Esophagus squamous epithelium (tissue), 5 donors: ENCODE measurements around the gene TAF10. TPM values are rescaled to one million over a fixed set of nuclear protein-coding genes. Genes with fewer than 3 reads are reported as not detected.

ENCODE experiments used
- DNase-seq: peaks from one replicate; lab custom pipeline; 2025; lab: John Stamatoyannopoulos, UW
- H3K27ac ChIP-seq, 4 donors: fragments of 200-600 bp; sonication (generic); one replicate each; pipeline ENCODE4 v1.5.1; 2016 to 2019; ENCODE audit warnings: mild to moderate bottlenecking in 1 of 4
- H3K27me3 ChIP-seq, 4 donors: fragments of 200-600 bp; sonication (generic); 1 replicate in 3 of 4; 2 replicates in 1 of 4; pipeline versions ENCODE4 v1.5.1 to v1.6.0; 2017 to 2021; ENCODE audit warnings: antibody characterized with exemption in 1 of 4
- H3K36me3 ChIP-seq, 3 donors: fragments of 200-600 bp; sonication (generic); one replicate each; pipeline ENCODE4 v1.5.1; 2016 to 2019
- H3K4me1 ChIP-seq, 3 donors: fragments of 200-600 bp; sonication (generic); one replicate each; pipeline ENCODE4 v1.5.1; 2017 to 2019
- H3K4me3 ChIP-seq, 4 donors: fragments of 200-600 bp; sonication (generic); 1 replicate in 3 of 4; 2 replicates in 1 of 4; pipeline ENCODE4 v1.5.1; 2016 to 2019; ENCODE audit warnings: mild to moderate bottlenecking in 2 of 4, moderate library complexity in 1 of 4
- H3K9me3 ChIP-seq, 3 donors: fragments of 200-600 bp; sonication (generic); one replicate each; pipeline ENCODE4 v1.5.1; 2016 to 2019
- POLR2A ChIP-seq, 4 donors: fragments of 450-650 bp; IDR thresholded peaks; one replicate each; pipeline ENCODE4 v1.6.1; 2017; ENCODE audit warnings: antibody characterized with exemption in 4 of 4, mild to moderate bottlenecking in 4 of 4, moderate library complexity in 3 of 4
- WGBS, 2 donors: methylation state at CpG; one replicate each; pipeline ENCODE4 v1.1.5; 2018; 5-methylcytosine and 5-hydroxymethylcytosine counted together
- intact Hi-C: fragments of 100-400 bp; cut with DNase I; formaldehyde crosslinking; loops from one replicate; pipeline ENCODE4 v1.15.0; 2022
- total RNA-seq, 4 donors: library from RNA; depleted of rRNA; stranded (reverse); fragments of >200 nt; gene quantifications; one replicate each; pipeline ENCODE4 v1.1.0, GENCODE V29; 2016
- TF ChIP-seq, protein P1 (sequence below), 6 experiments: fragments of 450-650 bp in 4 of 6; fragments of 200-600 bp in 2 of 6; sonication (generic) in 2 of 6; IDR thresholded peaks; one replicate each; pipeline ENCODE4 v1.5.1; 2016 to 2019; ENCODE audit warnings: antibody characterized with exemption in 6 of 6, mild to moderate bottlenecking in 4 of 6, moderate library complexity in 4 of 6
- donor health status: DM: yes; HTN: yes; CAD: no.

Gene TAF10
- total RNA-seq, 4 donors from 2014 or later: 31.9 to 69.2 (median 48.6) TPM

DNA sequence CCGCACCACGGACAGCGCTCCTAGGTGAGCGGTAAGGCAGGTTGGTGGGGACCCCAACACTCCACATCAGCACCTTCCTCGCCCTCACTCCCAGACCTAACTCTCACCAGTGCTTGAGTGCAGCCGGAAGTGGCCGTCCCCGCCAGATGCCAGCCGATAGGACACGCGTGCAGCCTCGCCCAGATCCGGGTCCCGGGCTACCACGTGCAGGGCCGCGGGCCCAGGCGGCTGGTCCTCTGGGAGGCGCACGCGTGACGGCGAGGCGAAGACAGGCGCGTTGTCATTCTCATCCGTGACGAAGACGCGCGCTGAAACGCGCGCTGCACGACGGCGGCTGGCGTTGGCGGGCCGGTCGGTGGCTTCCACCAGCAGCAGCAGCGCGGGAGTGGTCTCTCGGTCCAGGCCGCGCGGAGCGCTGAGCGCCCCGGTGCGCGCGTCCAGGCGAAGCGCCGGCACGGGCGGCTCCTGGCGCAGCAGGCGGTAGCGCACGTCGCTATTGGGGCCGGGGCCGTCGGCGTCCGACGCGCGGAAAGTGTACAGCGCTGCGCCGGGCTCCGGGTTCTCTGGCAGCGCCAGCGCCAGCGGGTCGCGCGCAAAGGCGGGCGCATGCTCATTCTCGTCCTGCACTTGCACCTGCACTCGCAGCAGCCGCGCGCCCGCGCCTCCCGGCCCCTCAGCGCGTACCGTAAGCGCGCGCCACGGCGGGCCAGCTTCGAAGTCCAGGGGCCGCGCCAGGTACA is 18.0 kb upstream of the TAF10 start:
- Histone ChIP-seq H3K27me3 (peaks cover 0 to 34% (median 0%) of the 10 kb centered on the region in 4 donors), H3K27ac (no peak overlapping the region), H3K36me3 (peaks cover 0 to 70% (median 0%) of the 10 kb centered on the region in 3 donors), H3K4me1 (peaks cover 0 to 30% (median 0%) of the 10 kb centered on the region in 3 donors), H3K9me3 (no peaks in the 10 kb centered on the region), H3K4me3 (peak overlapping the region in 3 of 4 donors; percentile 12 to 53 (median 35))
- 100% methylated on average over 3 of the region's 102 CpGs; no CpG with 5 or more reads in 1 of the 2 donors for WGBS, 2 donors
- intact Hi-C loops: no loop called here
- no peak for DNase-seq
- TF ChIP-seq, protein P1, sequence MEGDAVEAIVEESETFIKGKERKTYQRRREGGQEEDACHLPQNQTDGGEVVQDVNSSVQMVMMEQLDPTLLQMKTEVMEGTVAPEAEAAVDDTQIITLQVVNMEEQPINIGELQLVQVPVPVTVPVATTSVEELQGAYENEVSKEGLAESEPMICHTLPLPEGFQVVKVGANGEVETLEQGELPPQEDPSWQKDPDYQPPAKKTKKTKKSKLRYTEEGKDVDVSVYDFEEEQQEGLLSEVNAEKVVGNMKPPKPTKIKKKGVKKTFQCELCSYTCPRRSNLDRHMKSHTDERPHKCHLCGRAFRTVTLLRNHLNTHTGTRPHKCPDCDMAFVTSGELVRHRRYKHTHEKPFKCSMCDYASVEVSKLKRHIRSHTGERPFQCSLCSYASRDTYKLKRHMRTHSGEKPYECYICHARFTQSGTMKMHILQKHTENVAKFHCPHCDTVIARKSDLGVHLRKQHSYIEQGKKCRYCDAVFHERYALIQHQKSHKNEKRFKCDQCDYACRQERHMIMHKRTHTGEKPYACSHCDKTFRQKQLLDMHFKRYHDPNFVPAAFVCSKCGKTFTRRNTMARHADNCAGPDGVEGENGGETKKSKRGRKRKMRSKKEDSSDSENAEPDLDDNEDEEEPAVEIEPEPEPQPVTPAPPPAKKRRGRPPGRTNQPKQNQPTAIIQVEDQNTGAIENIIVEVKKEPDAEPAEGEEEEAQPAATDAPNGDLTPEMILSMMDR (IDR thresholded peaks at IDR 0.05): no peak
- no peak for TF ChIP-seq POLR2A (IDR thresholded peaks at IDR 0.05)

DNA sequence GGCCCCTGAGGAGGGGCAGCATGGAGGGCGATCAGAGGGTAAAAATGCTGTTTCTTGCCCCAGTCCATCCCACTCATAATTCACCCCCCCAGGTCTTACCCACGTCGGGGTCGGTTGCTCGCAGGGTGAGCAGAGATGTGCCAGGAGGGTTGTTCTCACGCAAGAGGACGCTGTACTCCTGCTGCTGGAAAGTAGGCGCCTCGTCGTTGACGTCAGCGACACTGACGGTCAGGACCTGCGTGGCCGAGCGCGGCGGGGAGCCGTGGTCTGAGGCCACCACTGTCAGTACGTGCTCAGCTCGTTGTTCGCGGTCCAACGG is 17.5 kb upstream of the TAF10 start:
- Histone ChIP-seq H3K27me3 (peaks cover 0 to 34% (median 0%) of the 10 kb centered on the region in 4 donors), H3K36me3 (peaks cover 0 to 74% (median 0%) of the 10 kb centered on the region in 3 donors), H3K9me3 (no peaks in the 10 kb centered on the region), H3K4me3 (no peak overlapping the region), H3K27ac (no peak overlapping the region), H3K4me1 (peaks cover 0 to 25% (median 0%) of the 10 kb centered on the region in 3 donors)
- 88 to 100% methylated on average over 1 to 4 of the region's 24 CpGs for WGBS, 2 donors
- DNase-seq: no peak
- intact Hi-C loops: no loop called here
- no peak for TF ChIP-seq POLR2A (IDR thresholded peaks at IDR 0.05)
- TF ChIP-seq, protein P1 (IDR thresholded peaks at IDR 0.05): no peak

DNA sequence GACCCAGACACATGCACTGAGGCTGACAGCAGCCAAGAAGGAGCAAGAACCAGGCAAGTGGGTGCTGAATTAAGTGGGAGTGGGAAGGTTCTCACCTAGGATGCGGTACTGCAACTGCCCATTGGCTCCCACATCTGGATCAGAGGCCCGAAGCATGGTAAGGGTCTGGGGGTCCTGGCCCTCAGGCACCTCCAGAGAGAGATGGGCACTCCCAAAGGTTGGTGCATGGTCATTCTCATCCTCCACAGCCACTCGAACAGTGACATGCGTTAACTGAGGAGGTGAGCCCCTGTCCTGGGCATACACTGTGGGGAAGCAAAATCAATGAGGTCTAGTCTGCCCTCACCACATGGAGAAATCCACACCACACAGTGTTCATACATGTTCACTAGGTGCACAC is 16.5 kb upstream of the TAF10 start:
- Histone ChIP-seq H3K27ac (no peak overlapping the region), H3K27me3 (peaks cover 0 to 34% (median 0%) of the 10 kb centered on the region in 4 donors), H3K9me3 (no peaks in the 10 kb centered on the region), H3K4me1 (peaks cover 0 to 17% (median 0%) of the 10 kb centered on the region in 3 donors), H3K4me3 (no peak overlapping the region), H3K36me3 (peaks cover 0 to 77% (median 0%) of the 10 kb centered on the region in 3 donors)
- no peak for DNase-seq
- TF ChIP-seq, protein P1 (IDR thresholded peaks at IDR 0.05): no peak
- TF ChIP-seq POLR2A (IDR thresholded peaks at IDR 0.05): no peak
- intact Hi-C loops: no loop called here
- WGBS, 2 donors: 91 to 93% methylated on average over 3 to 4 of the region's 4 CpGs

- no peak for TF ChIP-seq POLR2A (IDR thresholded peaks at IDR 0.05)
- Histone ChIP-seq H3K27me3 (peaks cover 0 to 34% (median 0%) of the 10 kb centered on the region in 4 donors), H3K4me1 (peaks cover 0 to 17% (median 0%) of the 10 kb centered on the region in 3 donors), H3K27ac (no peak overlapping the region), H3K9me3 (no peaks in the 10 kb centered on the region), H3K4me3 (no peak overlapping the region), H3K36me3 (peaks cover 0 to 72% (median 0%) of the 10 kb centered on the region in 3 donors)
- intact Hi-C loops: no loop called here
- DNase-seq: no peak
- 51 to 63% methylated on average over 2 of the region's 2 CpGs for WGBS, 2 donors
Measured at GRCh38 chr11:6627762-6628241, 15.8 kb upstream of the TAF10 start.

DNA sequence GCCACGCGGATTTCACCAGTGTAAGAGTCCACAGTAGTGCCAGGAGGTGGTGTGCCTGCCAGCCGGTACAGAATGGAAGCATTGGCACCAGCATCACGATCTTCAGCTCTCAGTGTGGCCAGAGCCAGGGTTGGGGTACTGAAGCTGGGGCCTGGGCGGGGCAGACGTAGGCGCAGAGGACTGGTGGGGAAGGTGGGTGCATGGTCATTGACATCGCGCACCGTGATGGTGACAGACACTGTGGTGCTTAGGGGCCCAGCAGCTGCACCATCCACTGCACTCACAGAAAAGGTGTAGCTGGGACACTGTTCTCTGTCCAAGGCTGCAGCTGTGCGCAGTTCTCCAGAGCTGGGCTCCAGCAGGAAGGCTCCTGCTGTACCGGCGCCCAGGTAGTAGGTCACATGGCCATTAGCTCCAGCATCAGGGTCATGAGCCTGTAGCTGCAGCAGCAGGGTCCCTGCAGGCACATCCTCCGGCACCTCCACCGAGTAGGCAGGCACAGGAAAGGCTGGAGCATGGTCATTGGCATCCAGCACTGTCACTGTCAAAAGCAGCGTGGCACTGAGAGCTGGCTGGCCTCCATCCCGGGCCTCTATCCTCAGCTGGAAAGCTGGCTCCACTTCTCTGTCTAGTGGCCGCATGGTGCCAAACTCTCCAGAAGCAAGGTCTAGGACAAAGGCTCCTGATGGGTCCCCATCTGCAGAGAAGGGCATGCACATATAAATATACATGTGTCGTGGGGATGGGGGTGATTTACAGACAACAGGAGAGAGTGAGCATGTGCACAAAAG is 15.2 kb upstream of the TAF10 start:
- WGBS, 2 donors: 45 to 65% methylated on average over 5 to 9 of the region's 19 CpGs
- DNase-seq: no peak
- Histone ChIP-seq H3K27me3 (peaks cover 0 to 32% (median 0%) of the 10 kb centered on the region in 4 donors), H3K4me1 (peaks cover 0 to 17% (median 0%) of the 10 kb centered on the region in 3 donors), H3K4me3 (no peak overlapping the region), H3K9me3 (no peaks in the 10 kb centered on the region), H3K36me3 (peaks cover 0 to 66% (median 0%) of the 10 kb centered on the region in 3 donors), H3K27ac (no peak overlapping the region)
- intact Hi-C loops: no loop called here
- TF ChIP-seq, protein P1 (IDR thresholded peaks at IDR 0.05): no peak
- no peak for TF ChIP-seq POLR2A (IDR thresholded peaks at IDR 0.05)
